Measurements from ENCODE around the gene RERE.
A peak's percentile ranks its signal among the peaks of the same experiment; 100 is the strongest.
"Not testable (repeated sequence)": the region's sequence is repeated elsewhere in the genome, so short reads cannot be mapped to it uniquely, and the experiment has no call there.

The RERE gene

DNA sequence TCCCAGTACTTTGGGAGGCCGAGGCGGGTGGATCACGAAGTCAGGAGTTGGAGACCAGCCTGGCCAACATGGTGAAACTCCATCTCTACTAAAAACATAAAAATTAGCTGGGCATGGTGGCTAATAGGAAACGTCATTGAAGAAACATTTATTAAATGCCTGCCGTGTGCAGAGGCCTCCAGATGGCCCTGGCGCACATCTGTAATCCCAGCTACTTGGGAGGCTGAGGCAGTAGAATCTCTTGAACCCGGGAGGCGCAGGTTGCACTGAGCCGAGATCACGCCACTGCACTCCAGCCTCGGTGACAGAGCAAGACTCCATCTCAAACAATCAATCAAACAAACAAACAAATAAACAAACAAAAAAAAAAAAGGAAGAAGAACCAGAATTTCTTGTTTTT, 368.9 kb downstream of the RERE start:
- not testable (repeated sequence) for DNase-seq (ENCODE audit: low spot score)

DNA sequence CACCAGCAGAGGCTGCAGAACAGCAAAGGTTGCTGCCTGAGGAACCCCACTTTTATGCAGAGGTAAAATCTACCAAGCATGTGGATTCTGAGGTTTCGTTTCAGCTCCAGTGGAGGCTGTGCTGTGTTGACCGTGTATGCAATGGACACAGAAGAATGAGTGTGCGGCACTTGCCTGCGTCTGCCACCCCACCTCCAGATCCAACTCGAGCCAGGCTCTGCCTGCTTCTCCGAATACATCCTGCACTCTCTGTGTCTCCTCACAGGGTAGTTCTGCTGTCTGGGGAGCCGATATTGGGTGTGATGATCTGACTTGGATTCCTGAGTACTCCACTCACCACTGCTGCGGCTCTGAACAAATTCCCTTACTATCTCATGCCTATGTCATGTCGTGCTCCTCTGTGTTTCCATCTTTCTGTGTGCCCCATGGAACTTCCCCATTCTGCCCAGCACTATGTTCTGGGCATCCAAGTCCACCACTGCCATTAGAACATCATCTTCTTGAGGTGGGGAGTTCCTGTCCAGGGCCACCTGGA, 369.8 kb downstream of the RERE start:
- no peak for DNase-seq (ENCODE audit: low spot score)

- DNase-seq (ENCODE audit: low spot score) = not testable (repeated sequence)
Measured at GRCh38 chr1:8446119-8446518, 371.3 kb downstream of the RERE start.

DNA sequence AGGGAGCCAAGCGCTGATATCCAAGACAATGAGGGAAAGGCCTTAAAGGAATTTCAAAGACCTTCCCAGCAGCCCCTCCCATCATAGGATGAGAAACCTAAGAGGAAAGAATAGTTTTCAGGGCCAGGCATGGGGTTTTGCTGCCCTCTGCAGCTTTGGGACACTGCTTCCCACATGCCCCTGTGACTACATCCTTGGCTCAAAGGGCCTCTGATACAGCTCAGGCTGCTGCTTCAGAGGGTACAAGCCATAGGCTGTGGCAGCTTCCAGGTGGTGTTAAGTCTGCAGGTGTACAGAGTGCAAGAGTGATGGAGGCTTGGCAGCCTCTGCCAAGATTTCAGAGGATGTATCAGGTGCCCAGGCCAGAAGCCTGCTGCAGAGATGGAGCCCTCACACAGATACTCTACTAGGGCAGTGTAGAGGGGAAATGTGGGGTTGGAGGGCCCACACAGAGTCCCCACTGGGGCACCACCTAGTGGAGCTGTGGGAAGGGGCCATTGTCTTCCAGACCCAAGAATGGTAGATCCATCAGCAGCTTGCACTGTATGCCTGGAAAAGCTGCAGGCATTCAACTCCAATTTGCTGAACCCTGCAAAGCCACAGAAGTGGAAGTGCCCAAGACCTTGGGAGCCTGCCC, 373.8 kb downstream of the RERE start:
- no peak for DNase-seq (ENCODE audit: low spot score)

DNA sequence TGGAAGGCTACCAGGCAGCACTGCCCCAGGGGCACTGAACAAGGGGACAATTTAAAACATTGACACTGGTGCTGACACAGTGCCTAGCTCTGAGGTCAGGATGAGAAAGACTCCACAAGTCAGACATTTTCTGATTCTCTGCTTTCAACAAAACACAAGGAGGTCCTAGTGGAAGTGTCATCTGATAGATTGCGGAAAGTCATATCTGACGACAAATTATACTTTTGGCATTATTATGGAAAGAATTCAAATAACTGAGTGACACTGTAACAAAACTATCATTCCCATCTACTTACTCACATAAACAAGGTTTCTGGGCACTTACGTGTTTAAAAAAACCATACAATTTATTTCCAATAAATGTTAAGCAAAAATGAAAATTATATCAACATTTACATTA, 376.0 kb downstream of the RERE start:
- no peak for DNase-seq (ENCODE audit: low spot score)

DNA sequence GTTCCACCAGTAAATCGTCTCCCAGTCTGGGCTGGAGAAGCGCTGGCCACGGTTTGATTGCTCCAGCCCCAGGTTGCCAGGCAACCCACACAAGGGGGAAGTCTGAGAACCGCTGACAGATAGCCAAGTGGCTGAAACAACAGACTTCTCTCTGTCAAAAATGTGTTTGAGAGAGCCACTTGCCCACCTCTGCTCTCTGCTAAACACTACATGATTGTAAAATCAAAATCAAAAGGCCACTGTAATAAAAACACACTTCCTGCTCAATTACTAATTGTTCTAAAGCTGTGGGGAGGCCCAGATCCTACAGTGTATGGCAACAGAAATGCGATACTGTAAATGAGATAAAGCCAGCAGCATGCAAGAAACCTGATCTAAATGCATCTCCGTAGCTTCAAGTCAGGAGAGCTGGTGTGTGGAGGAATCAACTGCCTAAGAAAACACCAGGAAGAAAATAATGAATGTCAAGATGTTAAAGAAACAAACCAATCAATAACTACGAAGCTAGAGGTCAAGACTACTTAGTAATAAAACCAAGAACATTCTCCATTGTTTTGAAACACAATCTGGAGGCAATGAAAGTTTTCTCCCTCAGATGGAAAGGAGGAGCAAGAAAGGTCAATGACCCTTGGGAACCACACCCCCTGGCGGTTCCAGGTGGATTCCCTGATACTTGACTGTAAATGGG, 378.3 kb downstream of the RERE start:
- peak; percentile 50 for DNase-seq (ENCODE audit: low spot score)

- no peak for DNase-seq (ENCODE audit: low spot score)
Measured at GRCh38 chr1:8438489-8438888, 379.0 kb downstream of the RERE start.

- no peak for DNase-seq (ENCODE audit: low spot score)
Measured at GRCh38 chr1:8437347-8437746, 380.1 kb downstream of the RERE start.

DNA sequence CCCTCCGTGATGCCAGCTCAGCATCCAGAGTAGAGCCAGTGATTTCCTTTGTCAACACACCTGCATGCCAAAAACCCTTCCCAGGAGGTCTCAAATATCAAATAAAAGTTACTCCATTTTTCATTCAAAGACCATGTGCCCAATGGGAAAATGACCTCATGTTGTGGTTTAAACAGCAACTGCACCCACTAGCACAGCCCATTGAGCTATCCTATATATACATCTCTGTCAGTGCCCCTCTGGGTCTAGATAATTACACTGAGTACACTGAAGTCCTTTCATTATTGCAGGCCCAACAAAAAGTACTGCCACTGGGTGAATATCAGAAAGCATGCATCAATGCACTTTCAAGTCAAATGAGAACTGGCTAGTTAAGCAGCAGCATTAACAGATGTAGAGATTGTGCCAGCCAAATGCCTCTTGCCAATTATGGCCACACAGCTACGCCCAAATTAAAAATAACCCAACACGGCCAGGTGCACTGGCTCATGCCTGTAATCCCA, 381.8 kb downstream of the RERE start:
- DNase-seq (ENCODE audit: low spot score) = no peak

GRCh38 chr1:8434101-8434500, 383.3 kb downstream of the RERE start:
- no peak for DNase-seq (ENCODE audit: low spot score)

DNA sequence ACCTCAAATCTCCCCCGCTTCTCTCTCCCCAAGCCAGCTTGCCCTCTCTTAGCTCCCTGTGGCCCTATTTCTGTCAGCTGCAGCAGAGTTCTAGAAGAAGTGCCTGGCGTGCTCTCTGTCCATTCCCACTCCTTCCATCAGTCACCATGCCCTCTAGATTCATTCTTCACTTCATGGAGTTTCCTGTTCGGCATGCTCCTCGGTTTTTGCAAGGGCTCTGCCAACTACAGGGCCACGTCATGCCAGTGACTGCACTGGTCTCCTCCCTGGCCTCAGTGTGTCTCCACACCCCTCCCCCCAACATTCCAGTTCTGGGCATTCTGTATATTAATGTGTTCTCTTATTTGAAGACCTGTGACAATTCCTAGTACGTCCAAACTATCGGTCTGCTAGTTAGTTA, 385.7 kb downstream of the RERE start:
- no peak for DNase-seq (ENCODE audit: low spot score)

- DNase-seq (ENCODE audit: low spot score) = no peak
Measured at GRCh38 chr1:8431019-8431418, 386.4 kb downstream of the RERE start.

GRCh38 chr1:8430476-8430875, 387.0 kb downstream of the RERE start:
- DNase-seq (ENCODE audit: low spot score) = no peak

- DNase-seq (ENCODE audit: low spot score) = no peak
Measured at GRCh38 chr1:8429549-8430110, 387.8 kb downstream of the RERE start.

- DNase-seq (ENCODE audit: low spot score) = no peak
Measured at GRCh38 chr1:8428441-8428840, 389.0 kb downstream of the RERE start.

DNA sequence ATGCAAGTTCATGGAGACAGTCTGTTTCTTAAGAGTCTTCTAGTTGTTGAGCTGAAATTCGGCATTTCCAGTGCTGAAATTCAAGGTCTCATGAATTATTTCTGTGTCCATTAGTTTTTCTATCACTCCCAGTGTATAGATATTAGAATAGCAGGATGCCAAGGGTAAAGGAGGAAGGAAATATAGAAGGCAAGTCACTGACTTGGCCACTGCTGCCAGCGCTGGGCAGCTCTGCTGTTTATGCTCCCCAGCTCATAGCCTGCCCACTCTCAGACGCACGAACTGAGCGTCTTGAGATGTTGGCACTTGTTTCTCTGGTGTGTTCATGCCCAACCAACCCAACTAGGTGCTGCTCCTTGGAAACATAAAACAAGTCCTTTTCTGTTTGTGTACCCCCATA, 389.5 kb downstream of the RERE start:
- DNase-seq (ENCODE audit: low spot score) = no peak

- DNase-seq (ENCODE audit: low spot score) = no peak
Measured at GRCh38 chr1:8427493-8427892, 389.9 kb downstream of the RERE start.

DNA sequence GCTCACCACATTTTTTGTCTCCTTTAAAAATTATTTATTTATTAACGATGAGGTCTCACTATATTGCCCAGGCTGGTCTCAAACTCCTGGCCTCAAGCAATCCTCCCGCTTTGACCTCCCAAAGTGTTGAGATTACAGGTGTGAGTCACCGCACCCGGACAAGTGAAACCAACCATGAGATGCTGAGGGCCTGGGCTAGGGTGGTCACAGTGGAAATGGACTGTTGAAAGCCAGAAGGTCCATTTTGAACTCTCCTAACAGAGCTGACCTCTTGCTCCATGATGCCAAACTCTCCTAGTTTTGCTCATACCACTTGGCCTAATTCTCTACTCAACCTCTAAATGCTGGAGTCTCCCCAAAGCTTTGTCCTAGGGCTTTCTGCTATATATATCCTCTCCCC, 390.4 kb downstream of the RERE start:
- no peak for DNase-seq (ENCODE audit: low spot score)

DNA sequence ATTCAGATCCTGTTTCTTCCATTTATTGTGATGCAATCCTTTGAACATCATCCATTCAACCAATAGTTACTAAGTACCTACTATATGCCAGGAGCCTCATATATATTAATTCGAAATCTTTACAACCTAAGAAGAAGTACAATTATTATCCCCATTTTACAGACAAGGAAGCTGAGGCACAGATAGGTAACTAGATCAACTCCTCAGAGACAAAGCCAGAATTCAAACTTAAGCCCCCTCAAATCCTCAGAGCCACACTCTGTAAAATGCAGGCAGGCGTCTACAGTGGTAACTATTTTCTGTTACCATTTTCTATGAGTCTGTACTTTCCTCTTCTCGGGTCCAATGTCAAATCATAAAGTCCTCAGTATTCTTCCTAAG, 391.7 kb downstream of the RERE start:
- no peak for DNase-seq (ENCODE audit: low spot score)

DNA sequence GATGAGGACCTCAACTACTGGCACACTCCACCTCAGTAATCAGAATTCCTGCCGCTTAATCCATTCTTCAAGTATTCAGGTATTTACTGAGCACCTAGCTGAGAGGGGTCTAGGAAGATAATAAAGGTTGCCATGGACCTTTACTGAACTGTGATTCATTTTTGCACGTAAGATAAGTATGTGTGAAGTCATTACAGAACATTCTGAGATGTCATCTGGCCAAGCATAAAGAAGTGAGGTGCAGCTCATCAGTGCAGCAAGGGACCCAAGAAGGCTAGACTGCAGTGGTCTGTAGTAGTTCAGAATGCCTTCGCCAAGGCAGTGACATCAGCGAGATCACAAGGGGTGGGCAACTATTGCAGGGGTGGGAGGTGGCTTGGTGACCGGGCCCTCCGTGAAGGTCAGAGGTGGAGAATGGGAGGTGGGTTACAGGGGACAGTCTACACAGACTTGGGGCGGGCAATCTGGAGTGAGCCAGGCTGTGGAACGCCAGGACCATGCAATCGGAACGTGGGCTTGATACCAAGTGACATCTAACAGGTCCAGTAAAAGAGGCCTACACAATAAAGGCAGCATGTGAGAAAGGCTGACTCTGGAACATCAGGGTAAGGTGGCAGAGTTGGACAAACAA, 392.2 kb downstream of the RERE start:
- no peak for DNase-seq (ENCODE audit: low spot score)

DNA sequence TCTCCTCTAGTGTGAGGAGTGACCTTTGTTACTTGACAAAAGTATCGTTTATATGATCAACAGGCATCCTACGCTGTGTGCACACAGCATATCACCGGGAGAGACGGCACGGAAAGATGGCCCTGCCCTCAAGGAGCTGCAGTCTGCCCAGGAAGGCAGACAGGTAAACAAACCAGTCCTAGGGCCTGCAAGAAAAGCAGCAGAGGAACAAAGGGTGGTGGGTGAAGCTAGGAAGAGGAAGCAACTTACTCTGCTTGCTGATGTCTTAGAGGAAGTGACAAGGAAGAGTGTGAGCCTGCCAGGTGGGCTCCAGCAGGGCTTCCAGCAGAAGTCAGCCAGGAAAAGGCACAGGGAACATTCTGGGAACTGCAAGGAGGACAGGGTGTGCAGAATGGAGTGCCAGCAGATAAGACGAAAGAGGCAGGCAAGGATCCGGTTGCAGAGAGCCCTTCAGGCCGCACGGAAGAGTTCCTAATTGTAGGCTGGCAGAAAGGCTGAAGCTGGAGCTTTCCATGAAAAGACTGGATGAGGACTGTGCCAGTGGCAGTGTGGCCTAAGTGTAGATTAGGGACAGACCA, 392.8 kb downstream of the RERE start:
- peak; percentile 21 for DNase-seq (ENCODE audit: low spot score)
